MM.1S (cell line): ENCODE measurements around the gene CHCHD6.

Experiments used
- DNase-seq: peaks from one replicate; pipeline ENCODE4 v3.0.0-alpha.2; 2015
- H2AFZ ChIP-seq: fragments of 300-600 bp; sonication (generic); 2 replicates; pipeline ENCODE4 v1.6.0; 2016; ENCODE audit warnings: antibody characterized with exemption, low read length
- H3F3A ChIP-seq: fragments of 300-600 bp; sonication (generic); 2 replicates; pipeline ENCODE4 v1.6.1; 2016; ENCODE audit warnings: mild to moderate bottlenecking, antibody characterized with exemption, low read length, moderate library complexity, mixed read lengths; ENCODE audit not compliant: insufficient read depth
- H3K27ac ChIP-seq: fragments of 300-600 bp; sonication (generic); 2 replicates; pipeline ENCODE4 v1.5.1; 2016; ENCODE audit warnings: mild to moderate bottlenecking, low read length
- H3K27me3 ChIP-seq: fragments of 300-600 bp; sonication (generic); replicated peaks from 2 replicates; pipeline ENCODE4 v1.6.0; 2016; ENCODE audit warnings: low read length; ENCODE audit not compliant: insufficient read depth
- H3K36me3 ChIP-seq: fragments of 300-600 bp; sonication (generic); replicated peaks from 2 replicates; pipeline ENCODE4 v1.6.1; 2016; ENCODE audit warnings: mild to moderate bottlenecking, low read length, mixed read lengths; ENCODE audit not compliant: insufficient read depth
- H3K4me1 ChIP-seq: fragments of 300-600 bp; sonication (generic); 2 replicates; pipeline ENCODE4 v1.6.1; 2016; ENCODE audit warnings: low read length, mixed read lengths
- H3K4me2 ChIP-seq: fragments of 300-600 bp; sonication (generic); 2 replicates; pipeline ENCODE4 v1.6.0; 2016; ENCODE audit warnings: low read depth, low read length
- H3K4me3 ChIP-seq: fragments of 300-600 bp; sonication (generic); 2 replicates; pipeline ENCODE4 v1.5.1; 2016; ENCODE audit warnings: low read length, mixed read lengths
- H3K79me2 ChIP-seq: fragments of 300-600 bp; sonication (generic); 2 replicates; pipeline ENCODE4 v1.6.1; 2016; ENCODE audit warnings: mixed run types, low read length, mixed read lengths
- H3K9ac ChIP-seq: fragments of 300-600 bp; sonication (generic); 2 replicates; pipeline ENCODE4 v1.6.1; 2016; ENCODE audit warnings: low read length, mixed read lengths
- H3K9me2 ChIP-seq: fragments of 300-600 bp; sonication (generic); replicated peaks from 2 replicates; pipeline ENCODE4 v1.6.1; 2016; ENCODE audit warnings: mild to moderate bottlenecking, low read length, mixed read lengths; ENCODE audit not compliant: insufficient read depth
- H3K9me3 ChIP-seq: fragments of 300-600 bp; sonication (generic); replicated peaks from 2 replicates; pipeline ENCODE4 v1.6.1; 2016; ENCODE audit warnings: mild to moderate bottlenecking, low read length, mixed read lengths; ENCODE audit not compliant: insufficient read depth
- H4K20me1 ChIP-seq: fragments of 300-600 bp; sonication (generic); 2 replicates; pipeline ENCODE4 v1.6.1; 2016; ENCODE audit warnings: mild to moderate bottlenecking, low read length, moderate library complexity, mixed read lengths; ENCODE audit not compliant: insufficient read depth
- EZH2 ChIP-seq: fragments of 300-600 bp; sonication (generic); optimal IDR thresholded peaks from 2 replicates; pipeline ENCODE3; 2017; ENCODE audit warnings: low read depth, mild to moderate bottlenecking, antibody characterized with exemption, low read length, mixed read lengths
- EZH2phosphoT487 ChIP-seq: fragments of 300-600 bp; sonication (generic); IDR thresholded peaks from 2 replicates; pipeline ENCODE4 v1.6.1; 2018; ENCODE audit warnings: antibody characterized with exemption, low read length
- TF ChIP-seq, protein P1 (sequence below): fragments of 300-600 bp; sonication (generic); IDR thresholded peaks from 2 replicates; pipeline ENCODE4 v1.5.1; 2016; ENCODE audit warnings: antibody characterized with exemption, low read length, mixed read lengths

CHCHD6 gene

DNA sequence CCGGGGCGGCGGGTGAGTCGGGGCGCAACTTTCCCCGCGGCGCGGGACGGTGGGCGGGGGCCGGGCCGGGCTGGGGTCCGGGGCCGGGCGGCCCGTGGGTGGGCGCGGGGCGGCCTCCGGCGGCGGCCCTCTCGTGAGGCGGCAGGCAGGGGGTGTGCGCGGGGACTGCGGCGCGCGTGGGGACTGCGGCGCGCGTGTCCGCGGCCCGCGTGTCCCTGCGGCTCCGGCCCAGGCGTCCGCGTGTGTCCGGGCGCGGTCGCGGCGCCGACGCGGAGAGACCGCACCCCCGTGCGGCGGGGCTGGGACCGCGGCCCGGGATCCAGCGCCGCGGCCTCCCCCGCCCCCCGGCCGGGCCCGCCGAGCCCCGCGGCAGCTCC is 279.2 kb downstream of the CHCHD6 start:
- H4K20me1 ChIP-seq, result no peaks in the 10 kb centered on the region
- no peak overlapping the region for H3K4me2 ChIP-seq
- H3K9me2 ChIP-seq, result no peaks in the 10 kb centered on the region
- H2AFZ ChIP-seq, result no peak overlapping the region
- TF ChIP-seq EZH2, result no peak
- TF ChIP-seq EZH2phosphoT487, result no peak
- TF ChIP-seq, protein P1, sequence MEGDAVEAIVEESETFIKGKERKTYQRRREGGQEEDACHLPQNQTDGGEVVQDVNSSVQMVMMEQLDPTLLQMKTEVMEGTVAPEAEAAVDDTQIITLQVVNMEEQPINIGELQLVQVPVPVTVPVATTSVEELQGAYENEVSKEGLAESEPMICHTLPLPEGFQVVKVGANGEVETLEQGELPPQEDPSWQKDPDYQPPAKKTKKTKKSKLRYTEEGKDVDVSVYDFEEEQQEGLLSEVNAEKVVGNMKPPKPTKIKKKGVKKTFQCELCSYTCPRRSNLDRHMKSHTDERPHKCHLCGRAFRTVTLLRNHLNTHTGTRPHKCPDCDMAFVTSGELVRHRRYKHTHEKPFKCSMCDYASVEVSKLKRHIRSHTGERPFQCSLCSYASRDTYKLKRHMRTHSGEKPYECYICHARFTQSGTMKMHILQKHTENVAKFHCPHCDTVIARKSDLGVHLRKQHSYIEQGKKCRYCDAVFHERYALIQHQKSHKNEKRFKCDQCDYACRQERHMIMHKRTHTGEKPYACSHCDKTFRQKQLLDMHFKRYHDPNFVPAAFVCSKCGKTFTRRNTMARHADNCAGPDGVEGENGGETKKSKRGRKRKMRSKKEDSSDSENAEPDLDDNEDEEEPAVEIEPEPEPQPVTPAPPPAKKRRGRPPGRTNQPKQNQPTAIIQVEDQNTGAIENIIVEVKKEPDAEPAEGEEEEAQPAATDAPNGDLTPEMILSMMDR, result no peak
- H3K4me3 ChIP-seq, result peak overlapping the region; percentile 61; the same call in 1 of the 2 replicates
- H3K9ac ChIP-seq, result no peak overlapping the region
- no peaks in the 10 kb centered on the region for H3K27me3 ChIP-seq
- peak; percentile 19 for DNase-seq
- no peaks in the 10 kb centered on the region for H3K36me3 ChIP-seq
- no peak overlapping the region for H3K27ac ChIP-seq
- H3K4me1 ChIP-seq, result no peaks in the 10 kb centered on the region; the same call in 1 of the 2 replicates
- no peaks in the 10 kb centered on the region for H3F3A ChIP-seq
- no peaks in the 10 kb centered on the region for H3K9me3 ChIP-seq
- H3K79me2 ChIP-seq, result peaks cover 28% of the 10 kb centered on the region

DNA sequence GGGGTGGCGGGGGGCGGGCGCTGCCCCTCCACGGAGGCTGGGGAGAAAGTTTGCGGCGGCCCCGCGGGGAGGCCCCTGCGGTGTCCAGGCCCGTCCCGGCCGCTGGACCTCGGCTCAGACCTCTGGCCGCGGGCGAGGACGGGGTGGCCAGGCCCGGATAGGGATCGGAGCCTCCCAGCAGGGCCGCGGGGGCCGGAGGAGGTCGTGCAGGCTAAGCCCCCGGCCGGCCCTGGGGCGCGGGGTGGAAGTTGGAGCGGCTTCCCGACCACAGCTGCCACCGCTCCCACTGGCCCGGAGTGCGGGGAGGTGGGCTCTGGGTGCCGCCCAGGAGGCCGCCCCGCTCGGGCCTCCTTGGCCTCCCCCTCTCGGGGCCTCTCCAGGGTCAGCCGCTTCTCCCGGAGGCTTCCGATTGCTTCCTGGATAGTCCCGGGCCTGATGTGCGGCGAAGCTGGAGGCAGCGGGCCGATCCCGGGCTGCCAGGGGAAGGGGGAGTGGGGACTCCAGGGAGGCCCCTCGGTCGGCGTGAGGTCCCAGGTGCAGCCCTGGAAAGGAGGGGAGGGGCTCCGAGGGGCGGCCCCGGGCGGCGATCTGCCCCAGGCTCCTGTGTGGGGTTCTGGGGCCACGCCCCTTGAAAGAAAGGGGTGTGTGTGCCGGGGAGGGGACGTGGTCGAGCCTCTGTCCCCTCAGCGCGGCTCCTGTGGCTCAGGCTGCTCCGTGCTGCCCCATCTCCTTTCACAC is 279.8 kb downstream of the CHCHD6 start:
- H3K4me3 ChIP-seq, result peak overlapping the region; percentile 61
- peak overlapping the region; percentile 58; the same call in 1 of the 2 replicates for H3K9ac ChIP-seq
- TF ChIP-seq EZH2 (no peak), EZH2phosphoT487 (no peak)
- TF ChIP-seq, protein P1, result no peak
- H3K4me2 ChIP-seq, result peak overlapping the region; percentile 85
- no peak overlapping the region for H2AFZ ChIP-seq
- H3K9me3 ChIP-seq, result no peaks in the 10 kb centered on the region
- no peaks in the 10 kb centered on the region for H3K9me2 ChIP-seq
- peaks cover 28% of the 10 kb centered on the region for H3K79me2 ChIP-seq
- H3K4me1 ChIP-seq, result no peaks in the 10 kb centered on the region; the same call in 1 of the 2 replicates
- no peaks in the 10 kb centered on the region for H3F3A ChIP-seq
- no peak overlapping the region for H3K27ac ChIP-seq
- H4K20me1 ChIP-seq, result no peaks in the 10 kb centered on the region
- DNase-seq, result no peak
- H3K36me3 ChIP-seq, result no peaks in the 10 kb centered on the region
- no peaks in the 10 kb centered on the region for H3K27me3 ChIP-seq

DNA sequence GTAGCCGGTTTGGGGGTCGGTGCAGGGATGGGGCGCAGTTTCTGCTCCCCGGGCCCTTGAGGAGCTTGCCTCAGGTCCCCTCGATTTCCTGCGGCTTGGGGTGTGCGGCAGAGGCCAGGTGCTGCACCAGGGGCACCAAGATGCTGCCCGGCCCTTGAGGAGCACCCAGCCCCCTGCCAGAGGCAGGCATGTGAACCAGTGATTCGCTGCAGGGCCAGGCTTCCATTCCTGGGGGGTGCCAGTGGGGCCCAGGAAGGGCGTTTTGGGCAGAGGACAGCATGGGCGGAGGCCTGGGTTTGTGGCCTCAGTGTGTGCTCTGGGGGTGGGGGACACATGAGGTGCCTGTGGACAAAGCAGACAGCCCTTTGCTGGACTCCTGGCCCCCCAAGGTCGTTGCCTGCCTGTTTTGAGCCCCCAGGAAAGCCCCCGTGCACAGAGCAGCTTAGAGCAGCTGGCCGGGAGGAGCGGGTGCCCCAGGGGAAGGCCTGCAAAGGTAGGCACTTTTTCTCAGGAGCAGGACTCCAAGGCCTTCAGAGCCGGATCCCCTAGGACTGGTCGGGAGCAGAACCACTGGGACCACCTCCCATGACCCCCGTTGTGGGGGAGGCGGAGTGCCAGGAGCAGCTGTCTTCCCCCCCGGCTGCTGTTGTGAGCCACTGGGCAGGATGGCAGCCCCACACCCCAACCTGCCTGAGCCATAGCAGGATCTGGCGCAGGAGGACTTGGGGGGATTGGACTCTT is 280.5 kb downstream of the CHCHD6 start:
- Histone ChIP-seq H3F3A (no peaks in the 10 kb centered on the region), H3K27me3 (no peaks in the 10 kb centered on the region), H3K9me2 (no peaks in the 10 kb centered on the region), H3K9ac (no peak overlapping the region), H3K27ac (no peak overlapping the region), H3K79me2 (peaks cover 28% of the 10 kb centered on the region), H3K36me3 (no peaks in the 10 kb centered on the region), H3K4me1 (no peaks in the 10 kb centered on the region; the same call in 1 of the 2 replicates), H3K9me3 (no peaks in the 10 kb centered on the region), H2AFZ (no peak overlapping the region), H3K4me3 (no peak overlapping the region; the same call in 1 of the 2 replicates), H3K4me2 (peak overlapping the region; percentile 85; the same call in 1 of the 2 replicates), H4K20me1 (no peaks in the 10 kb centered on the region)
- DNase-seq, result no peak
- TF ChIP-seq EZH2phosphoT487 (no peak), EZH2 (no peak)
- TF ChIP-seq, protein P1, result no peak
